Posterior vena cava (tissue), 2 donors: ENCODE measurements around the gene DFFB. TPM values are rescaled to one million over a fixed set of nuclear protein-coding genes. Genes with fewer than 3 reads are reported as not detected.
A peak's percentile ranks its signal among the peaks of the same experiment; 100 is the strongest.

Experiments used
- DNase-seq: peaks from one replicate; pipeline ENCODE4 v3.0.0-alpha.2; 2020; ENCODE audit warnings: low spot score
- intact Hi-C, 2 donors: fragments of 100-400 bp; cut with DNase I; formaldehyde crosslinking; loops; one replicate each; pipeline versions ENCODE4 v1.14.1 to v1.14.2; 2022 to 2023
- total RNA-seq, 2 donors: library from RNA; stranded (reverse); fragmentation: NEBNext Ultra II Directional; extraction: Animal tissue kit (Norgen Biotek cat#: 25700); gene quantifications; one replicate each; pipeline ENCODE4 v1.2.1, GENCODE V29; 2021
- donor health status: DM: yes; HTN: yes; CAD: no.
- donor health status: DM: yes; HTN: yes; CAD: no.

The DFFB gene
- total RNA-seq, 2 donors from 2014 or later = 4.8 to 5.2 TPM

DNA sequence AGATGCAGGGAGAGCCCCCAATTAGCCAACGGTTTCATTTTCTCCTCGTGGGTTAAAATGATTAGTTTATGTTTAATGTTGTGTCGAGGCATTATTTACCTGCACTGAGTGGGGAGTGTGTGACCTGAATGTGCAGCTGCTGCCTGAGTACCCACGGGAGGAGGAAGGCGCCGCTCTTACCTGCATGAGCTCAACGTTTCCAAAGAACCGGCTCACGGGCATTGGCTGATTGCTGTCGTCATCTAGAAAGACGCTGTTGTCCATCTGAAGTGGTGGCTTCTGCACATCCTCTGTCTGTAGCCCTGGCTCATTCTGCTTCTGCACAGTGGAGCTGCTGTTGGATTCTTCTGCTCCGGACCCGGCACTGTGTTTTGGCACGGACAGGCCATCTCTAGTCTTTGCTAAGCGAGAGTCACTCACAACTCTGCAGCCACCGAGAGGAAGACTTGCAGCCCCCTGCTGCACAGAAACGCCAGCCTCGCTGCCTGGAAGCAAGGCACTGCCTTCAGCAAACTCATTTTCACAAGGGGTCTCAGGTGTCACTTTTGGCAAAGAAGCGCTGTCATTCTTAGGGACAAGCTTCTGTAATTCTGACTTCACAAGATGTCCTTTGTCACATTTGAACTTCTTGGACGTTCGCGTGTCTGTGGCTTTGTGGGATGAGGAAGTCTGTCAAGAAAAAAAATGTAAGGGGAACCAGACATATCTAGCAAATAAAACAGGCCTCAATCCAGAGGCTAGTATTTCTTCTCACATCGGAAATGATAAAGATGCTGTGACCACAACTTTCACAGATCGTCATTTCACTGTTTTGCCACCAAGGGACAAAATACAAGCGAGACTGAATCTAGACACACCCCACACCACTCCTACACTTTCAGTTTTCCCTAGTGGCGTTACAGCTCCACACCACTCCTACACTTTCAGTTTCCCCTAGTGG is 33.4 kb downstream of the DFFB start:
- no peak for DNase-seq

DNA sequence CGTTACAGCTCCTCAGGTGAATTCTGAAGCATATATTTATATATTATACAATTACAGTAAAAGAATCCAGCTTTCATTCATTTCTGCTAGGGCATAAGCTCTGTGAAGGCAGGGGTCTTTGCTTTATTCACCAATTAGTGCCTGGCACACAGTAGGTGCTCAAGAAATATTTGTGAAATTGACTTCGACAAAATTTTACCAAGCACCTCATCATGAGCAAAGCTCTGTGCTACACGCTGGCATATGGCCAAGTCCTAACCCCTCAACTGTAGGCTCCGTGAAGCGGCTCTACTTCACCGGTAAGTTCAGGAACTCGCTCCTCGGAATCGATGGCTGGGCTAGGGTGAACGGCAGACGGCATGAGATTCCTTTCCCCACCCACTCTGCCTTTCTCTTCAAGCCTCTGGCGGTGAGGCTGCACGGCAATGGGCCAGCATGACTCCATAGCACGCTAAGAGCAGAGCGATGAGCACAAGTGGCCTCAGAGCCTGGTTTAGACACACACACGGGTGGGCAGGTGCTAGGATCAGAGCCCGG is 34.1 kb downstream of the DFFB start:
- intact Hi-C loops = no loop called here
- no peak for DNase-seq

More for the DNA sequence above, 33.4 kb downstream of the DFFB start:
- intact Hi-C loops = no loop called here

DNA sequence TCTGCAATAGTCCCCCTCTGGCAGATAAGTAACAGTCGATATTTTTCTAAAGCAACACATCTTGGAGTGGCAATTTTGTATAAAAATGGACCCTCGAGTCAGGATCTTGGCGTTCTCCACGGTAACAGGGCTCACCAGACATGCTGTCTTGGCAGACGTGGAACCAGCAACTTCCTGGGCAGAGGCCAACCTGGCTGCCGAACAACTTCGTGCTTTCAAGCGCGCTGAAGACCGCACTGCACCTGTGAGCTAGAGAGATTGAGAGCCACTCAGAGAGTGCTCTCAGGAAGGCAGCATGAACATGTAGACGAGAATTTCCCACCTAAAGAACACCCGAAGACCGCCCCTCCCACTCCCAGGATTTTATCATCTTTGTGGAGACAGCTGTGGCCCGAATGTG is 35.5 kb downstream of the DFFB start:
- DNase-seq = no peak
- intact Hi-C loops = no loop called here

DNA sequence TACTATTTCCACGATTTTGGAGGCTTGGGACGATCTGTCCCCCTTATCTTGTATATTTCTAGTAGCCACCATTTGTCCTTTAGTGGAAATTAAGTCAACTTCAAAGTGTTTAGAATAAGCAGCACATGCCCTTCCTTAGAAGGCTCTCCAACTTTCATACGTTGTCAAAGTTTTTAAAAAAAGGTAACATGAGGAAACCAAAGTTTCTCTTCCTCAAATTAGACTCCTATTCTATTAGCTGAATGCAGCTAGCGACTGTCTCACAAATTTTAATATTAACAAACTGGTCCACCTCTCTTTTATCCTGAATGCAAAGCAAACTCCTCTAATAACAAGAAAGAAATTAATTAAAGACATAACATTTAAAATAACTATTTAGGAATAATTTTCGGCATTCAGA is 35.9 kb downstream of the DFFB start:
- intact Hi-C loops = no loop called here
- DNase-seq = no peak

DNA sequence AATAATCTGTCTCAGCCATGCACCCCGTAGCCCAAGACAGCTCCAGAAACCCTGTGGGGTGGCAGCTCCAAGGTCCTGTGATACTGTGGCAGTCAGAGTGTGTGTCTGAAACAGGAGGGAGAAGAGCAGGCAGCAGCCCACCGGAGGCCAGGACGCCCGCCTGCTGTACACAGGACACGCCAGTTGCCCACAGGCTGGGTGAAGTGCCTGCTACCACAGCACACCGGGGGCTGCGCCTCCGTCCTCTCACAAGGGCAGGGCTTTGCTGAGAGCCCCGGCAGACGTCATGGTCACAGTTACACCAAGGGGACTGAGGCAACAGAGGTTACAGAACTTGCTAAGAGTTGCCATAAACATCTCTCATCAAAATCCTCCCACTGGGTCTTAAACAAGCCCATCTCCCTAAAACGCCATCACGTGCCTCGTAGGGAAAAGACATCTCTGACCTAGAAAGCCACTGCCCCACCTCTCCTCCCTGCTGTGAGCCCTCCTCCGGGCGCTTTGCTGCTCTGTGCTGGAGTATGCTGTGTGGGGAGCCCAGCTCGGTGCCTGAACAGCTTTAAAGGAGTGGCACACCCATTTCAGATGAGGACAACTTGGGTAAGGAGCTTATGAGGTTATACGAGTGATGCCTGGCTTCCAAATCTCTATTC is 37.5 kb downstream of the DFFB start:
- no peak for DNase-seq
- intact Hi-C loops = no loop called here

DNA sequence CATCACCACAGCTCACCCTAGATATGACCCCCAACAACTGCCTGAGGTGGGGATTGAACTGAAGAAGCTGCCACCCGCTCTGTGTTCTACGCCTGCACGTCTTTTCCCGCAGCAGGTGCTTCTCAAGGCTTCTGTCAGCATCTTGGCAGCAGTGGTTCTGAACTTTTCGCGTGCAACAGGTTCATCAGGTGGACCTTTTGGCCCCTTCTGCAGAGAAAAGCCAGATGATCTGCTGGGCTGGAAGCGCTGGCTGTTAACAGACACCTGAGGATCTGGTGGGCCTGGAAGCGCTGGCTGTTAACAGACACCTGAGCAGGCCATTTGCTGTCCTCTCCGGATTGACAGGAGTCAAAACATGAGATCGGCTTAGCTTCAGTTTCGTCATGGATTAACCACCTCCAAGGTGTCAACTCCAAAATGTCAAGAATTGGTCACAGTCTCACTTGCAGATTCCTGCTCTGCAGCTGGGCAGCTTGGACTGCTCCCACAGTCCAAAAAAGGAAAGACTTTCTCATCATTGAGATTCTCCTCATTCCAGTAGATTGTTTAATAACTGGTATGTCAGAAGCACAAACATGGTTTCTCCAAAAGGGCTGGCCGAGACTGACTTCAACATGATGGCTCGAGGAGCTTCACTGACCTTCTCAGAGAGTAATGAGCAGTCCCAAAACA is 38.1 kb downstream of the DFFB start:
- intact Hi-C loops = no loop called here
- no peak for DNase-seq

DNA sequence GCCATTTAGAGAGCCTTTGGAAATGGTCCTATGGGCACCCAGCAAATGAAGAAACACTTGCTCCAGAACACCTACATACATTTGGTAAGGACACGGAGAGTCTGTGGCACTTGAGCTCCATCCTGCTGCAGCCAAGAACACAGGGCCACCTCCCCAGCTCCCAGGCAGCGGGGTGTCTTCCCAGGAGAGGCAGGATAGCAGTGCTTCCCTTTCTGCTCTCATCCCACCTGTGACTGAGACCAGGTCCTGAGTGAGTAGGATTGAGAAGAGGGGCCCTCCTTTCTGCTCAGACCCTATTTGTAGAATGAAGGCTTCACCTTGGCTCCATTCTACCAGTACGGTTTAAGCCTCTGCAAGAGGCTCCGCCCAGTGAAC is 38.7 kb downstream of the DFFB start:
- intact Hi-C loops = no loop called here
- DNase-seq = no peak

DNA sequence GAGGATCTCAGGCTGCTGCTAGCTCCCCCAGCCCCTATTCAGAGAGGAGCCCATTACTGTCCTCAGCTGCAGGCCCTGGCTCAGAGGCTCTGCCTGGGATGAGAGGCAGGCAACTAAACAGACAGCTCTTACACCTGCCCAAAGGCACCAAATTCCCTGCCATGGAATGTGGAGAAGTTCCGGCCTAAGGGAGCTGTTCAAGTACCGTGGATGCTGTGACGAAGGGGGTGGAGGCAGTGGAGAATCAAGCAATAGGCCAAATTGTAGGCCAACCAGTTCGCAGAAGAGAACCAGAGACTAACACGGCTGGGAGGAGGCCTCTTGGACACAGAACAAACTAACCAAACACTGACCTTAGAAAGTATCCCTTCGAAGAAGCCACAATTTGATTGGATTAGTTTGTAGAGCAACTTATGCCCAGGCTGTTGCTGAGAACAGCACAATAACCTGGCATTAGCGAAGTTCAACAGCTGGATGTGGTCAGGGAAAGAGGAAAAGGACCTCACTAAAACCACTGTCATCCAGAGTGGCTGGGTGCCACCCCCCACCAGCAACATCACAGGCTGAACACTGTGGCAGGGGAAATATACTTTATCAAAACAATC is 39.2 kb downstream of the DFFB start:
- intact Hi-C loops = no loop called here
- no peak for DNase-seq

DNA sequence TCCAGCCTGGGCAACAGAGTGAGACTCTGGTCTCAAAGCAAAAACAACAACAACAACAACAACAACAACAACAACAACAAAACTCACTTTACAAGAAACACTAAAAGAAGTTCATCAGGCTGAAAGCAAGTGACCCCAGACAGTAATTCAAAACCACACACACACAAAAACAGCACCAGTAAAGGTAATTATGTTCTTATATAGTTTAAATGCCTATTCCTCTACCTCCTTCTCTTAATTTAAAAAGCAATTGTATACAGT is 41.1 kb downstream of the DFFB start:
- DNase-seq = no peak
- intact Hi-C loops = no loop called here

DNA sequence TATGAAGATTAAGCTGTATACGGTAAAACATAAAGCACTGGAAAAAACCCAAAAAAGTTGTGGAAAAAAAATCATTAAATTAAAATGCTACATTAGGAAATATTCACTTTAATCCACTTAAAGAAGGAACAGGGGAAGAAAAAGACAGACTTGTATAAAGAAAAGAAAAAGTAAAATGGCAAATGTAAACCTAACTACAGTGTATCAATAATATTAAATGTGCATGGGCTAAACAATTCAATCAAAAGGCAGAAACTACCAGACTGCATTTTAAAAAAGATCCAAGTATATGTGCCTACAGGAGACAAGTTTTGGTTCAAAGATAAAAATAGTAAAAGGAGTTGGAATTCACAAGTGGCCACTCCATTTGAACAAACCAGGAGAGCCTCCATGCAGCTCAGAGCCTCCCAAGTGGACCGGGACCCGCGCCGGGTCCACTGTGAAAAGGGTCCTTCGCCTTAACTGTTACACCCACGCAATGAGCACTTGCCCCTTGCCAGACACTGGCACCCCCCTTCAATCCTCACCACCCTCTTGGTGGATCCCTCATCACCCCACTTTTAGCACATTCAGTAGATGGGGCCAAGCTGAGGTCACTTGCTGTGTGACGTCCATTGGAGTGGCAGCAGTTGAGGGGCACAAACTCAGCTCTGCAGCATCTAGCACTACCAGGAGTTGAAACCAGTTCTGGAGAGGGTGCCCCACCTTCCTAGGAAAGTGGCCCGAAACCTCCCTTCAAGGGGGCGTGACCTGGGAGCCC is 41.9 kb downstream of the DFFB start:
- intact Hi-C loops = loop anchor here in 1 of 2 donors (1.0 kb wide), 1 partner anchor 38 kb away; no protein-coding TSS in a partner anchor
- DNase-seq = no peak

DNA sequence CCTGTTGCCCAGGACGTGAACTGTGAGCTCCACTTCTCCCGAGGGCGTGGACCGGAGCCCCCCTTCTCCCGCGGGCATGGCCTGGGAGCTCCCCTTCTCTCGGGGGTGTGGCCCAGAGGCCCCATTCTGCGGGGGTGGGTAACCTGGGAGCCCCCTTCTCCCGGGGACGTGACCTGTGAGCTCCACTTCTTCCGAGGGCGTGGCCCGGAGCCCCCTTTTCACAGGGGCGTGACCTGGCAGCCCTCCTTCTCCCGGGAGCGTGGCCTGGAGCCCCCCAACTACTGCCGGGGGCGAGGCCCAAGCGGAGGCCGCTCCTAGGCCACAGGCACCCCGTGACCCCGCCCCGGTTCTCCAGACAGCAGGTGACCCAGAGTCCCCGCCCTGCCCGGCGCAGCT is 42.5 kb downstream of the DFFB start:
- intact Hi-C loops = loop anchor here in 1 of 2 donors (1.0 kb wide), 1 partner anchor 38 kb away; no protein-coding TSS in a partner anchor

DNA sequence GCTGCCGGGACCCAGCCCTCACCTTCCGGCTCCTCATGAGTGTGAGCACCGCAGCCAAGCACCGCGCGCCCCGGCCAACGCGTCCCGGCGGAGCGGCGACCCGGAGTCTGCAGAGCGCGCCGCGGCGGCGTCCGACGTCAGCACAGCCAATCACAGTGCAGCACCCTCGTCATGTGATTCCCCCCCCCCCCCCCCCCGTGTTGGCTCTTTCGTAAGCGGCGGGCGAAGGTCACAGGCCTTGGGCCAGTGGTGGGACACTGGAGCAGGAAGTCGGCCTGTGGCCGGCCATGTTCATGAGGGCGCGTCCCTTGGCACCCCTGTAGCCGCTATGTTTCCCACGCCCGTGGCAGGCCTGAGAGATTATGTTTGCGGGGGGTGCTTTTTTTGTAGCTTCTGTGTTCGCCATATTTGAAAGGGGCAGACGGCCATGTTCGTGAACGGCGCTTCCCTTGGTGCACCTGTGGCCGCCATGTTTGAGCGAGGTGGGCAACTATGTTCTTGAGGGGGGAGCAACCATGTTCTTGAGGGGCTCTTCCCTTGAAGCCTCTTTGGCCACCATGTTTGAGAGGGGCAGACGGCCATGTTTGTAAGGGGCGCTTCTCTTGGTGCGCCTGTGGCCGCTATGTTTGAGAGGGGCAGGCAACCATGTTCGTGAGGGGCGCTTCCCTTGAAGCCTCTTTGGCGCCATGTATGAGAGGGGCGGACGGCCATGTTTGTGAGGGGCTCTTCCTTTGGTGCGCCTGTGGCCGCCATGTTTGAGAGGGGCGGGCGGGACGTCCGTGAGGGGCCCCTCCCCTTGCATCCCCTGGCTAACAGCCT is 43.1 kb downstream of the DFFB start, which contains the start of gene C1orf174:
Gene C1orf174 (minus strand): TSS at position 123 of the 819 bp plus-strand sequence. CDS start 86 bp downstream, at position 37.
- intact Hi-C loops = no loop called here
- peak; percentile 98 for DNase-seq

More for the DNA sequence above, 42.5 kb downstream of the DFFB start:
- no peak for DNase-seq

DNA sequence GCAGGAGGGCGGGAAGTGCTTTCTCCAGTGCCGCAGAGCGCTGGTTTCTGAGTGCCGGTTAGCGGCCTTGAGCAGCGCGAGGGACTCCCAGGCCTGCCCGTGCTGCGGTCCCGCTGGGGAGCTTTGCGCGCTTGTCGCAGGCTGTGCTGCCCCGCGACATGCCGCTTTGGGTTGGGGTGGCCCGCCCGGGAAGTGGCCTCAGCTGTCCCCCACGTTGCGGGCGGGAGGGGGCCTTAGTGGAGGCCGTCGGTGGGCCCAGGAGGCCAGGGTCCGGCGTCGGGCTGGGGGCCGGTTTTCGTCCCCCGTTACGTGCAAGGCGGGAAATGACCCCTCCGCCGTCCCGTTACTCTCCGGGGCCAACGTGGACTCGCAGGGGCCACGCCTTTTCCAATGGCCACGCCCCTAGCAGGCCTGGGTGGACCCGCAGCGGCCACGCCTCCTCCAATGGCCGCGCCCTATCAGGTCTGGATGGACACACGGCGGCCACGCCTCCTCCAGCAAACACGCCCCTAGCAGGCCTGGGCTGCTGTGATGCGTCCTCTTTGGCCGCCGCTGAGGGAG is 43.8 kb downstream of the DFFB start:
- peak; percentile 99 for DNase-seq
- intact Hi-C loops = no loop called here

DNA sequence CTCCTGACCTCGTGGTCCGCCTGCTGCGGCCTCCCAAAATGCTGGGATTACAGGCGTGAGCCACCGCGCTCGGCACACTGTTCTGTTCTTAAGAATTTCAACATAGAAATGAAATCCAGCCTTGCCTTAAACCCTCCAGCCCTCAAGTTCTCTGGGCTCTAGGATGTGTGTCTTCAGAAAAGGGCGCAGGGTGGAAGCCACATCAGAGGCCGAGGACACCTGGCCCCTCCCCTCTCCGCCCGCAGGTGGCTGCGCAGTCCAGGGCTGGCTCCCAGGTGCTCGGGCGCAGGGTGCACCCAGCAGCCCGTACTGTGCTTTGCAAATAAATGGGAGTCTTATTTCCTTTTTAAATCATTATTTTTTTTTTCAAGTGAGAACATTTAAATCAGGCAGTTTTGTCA is 44.8 kb downstream of the DFFB start:
- intact Hi-C loops = no loop called here
- DNase-seq = no peak

DNA sequence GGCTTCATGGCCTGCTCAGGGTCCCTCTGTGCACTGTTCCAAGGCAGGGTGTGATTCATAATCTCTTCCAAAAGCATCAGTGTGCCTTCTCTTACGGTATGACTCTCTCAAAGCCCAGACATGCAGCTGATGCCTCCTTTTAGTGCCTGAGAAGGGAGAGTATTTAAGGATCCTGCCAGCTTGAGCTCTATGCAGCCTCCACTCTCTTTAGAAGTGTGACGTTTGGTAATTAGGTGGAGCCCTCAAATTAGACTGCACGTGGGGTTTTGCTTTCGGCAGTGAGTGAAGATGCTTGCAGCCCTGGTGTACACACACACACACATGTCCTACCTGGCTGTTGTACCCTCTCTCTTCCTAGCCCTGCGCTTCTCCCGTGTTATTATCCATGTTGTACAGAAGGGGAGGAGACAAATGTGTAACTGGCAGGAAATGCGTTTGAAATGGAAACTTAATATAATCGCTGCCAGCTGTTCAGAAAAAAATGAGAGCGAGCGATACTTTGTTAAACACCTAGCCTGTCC is 45.4 kb downstream of the DFFB start:
- no peak for DNase-seq
- intact Hi-C loops = no loop called here

DNA sequence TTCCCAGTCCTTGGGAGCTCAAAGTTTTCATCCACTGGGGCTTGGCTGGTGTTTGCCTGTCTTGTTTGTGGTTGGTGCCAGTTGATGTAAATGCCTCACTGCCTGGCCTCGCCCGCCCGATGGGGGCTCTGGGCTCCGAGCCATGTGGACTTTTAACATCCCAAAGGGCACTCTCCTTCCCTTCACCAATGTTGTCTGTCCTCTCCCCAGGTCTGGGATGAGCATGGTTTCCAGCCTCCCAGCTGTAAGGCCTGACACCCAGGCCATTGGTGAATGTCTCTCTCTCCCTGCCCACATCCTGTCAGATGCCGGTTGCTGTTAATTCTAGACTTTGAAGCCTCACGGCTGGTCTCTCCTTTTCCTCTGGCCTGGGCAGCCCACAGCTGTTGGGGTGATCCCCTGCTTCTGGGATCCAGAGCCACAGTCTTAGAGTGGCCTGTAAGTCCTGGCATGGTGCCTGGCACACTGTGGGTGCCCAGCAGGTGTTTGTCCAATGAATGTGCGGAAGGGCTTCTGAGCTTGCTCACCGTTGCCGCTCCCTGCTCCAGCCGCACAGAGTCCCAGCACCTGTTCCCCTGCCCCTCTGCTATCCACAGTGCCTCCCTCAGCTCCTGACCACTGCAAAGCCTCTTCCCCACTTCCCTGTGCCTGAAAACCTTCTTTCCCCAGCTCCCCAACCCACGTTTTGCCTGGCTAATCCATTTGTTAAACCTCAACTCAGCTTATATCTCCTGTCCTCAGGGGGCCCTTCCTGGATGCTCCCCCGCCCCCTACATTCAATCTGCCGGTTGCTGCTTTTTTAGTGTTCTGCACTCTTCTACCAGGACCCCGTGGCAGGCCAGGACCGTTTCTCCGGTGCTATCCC is 46.1 kb downstream of the DFFB start:
- no peak for DNase-seq
- intact Hi-C loops = no loop called here
